Common myeloid progenitor, CD34-positive (primary cell): ENCODE measurements around the gene SLC6A6.

ENCODE experiments used
- CTCF ChIA-PET: fragments of 350-600 bp; sonication (Branson Sonifier 250); formaldehyde crosslinking; loops from one replicate; lab custom pipeline; 2021; ENCODE audit warnings: antibody characterized with exemption; lab: Charles Lee
- POLR2A ChIA-PET: fragments of 350-600 bp; sonication (Branson Sonifier 250); formaldehyde crosslinking; loops from one replicate; lab custom pipeline; 2021; ENCODE audit warnings: antibody characterized with exemption; lab: Charles Lee
- DNase-seq, 3 donors: peaks; one replicate each; pipeline versions ENCODE4 v3.0.0 to v3.0.0-alpha.2; 2013
- H3K27ac ChIP-seq, 2 experiments: 1 replicate in 1 of 2; 2 replicates in 1 of 2; pipeline ENCODE4 v1.7.0; 2013; ENCODE audit warnings: inconsistent platforms in 2 of 2, low read length in 2 of 2, mild to moderate bottlenecking in 2 of 2, low read depth in 1 of 2, moderate library complexity in 1 of 2; ENCODE audit not compliant: severe bottlenecking in 2 of 2, insufficient read depth in 1 of 2, poor library complexity in 1 of 2
- H3K27me3 ChIP-seq, 5 experiments: replicated peaks in 2 of 5; 1 replicate in 3 of 5; 2 replicates in 2 of 5; pipeline versions ENCODE4 v1.6.1 to v1.7.0; 2013; ENCODE audit warnings: low read length in 4 of 5, mild to moderate bottlenecking in 2 of 5, moderate library complexity in 2 of 5, inconsistent platforms in 1 of 5; ENCODE audit not compliant: insufficient read depth in 5 of 5, control insufficient read depth in 4 of 5
- H3K36me3 ChIP-seq, 4 experiments: 1 replicate in 2 of 4; 2 replicates in 2 of 4; pipeline versions ENCODE4 v1.6.1 to v1.7.0; 2013; ENCODE audit warnings: low read length in 3 of 4, control low read depth in 1 of 4, mild to moderate bottlenecking in 1 of 4; ENCODE audit not compliant: control insufficient read depth in 4 of 4, insufficient read depth in 4 of 4
- H3K4me1 ChIP-seq, 4 experiments: 1 replicate in 3 of 4; 2 replicates in 1 of 4; pipeline versions ENCODE4 v1.6.1 to v1.7.1; 2013; ENCODE audit warnings: low read length in 3 of 4, mild to moderate bottlenecking in 3 of 4, control low read depth in 1 of 4, inconsistent platforms in 1 of 4, moderate library complexity in 1 of 4; ENCODE audit not compliant: control insufficient read depth in 4 of 4, insufficient read depth in 4 of 4; ENCODE audit errors: control extremely low read depth in 1 of 4
- H3K4me3 ChIP-seq, 7 experiments: 1 replicate in 4 of 7; 2 replicates in 3 of 7; pipeline versions ENCODE4 v1.5.1 to v1.7.0; 2013; ENCODE audit warnings: mild to moderate bottlenecking in 7 of 7, low read length in 6 of 7, moderate library complexity in 6 of 7, inconsistent platforms in 2 of 7, low read depth in 2 of 7, control low read depth in 1 of 7; ENCODE audit not compliant: insufficient read depth in 4 of 7, control insufficient read depth in 1 of 7; ENCODE audit errors: extremely low read depth in 1 of 7
- H3K9me3 ChIP-seq, 5 experiments: 1 replicate in 4 of 5; 2 replicates in 1 of 5; pipeline versions ENCODE4 v1.6.1 to v1.7.1; 2013; ENCODE audit warnings: low read length in 4 of 5, mild to moderate bottlenecking in 2 of 5, inconsistent platforms in 1 of 5, low read depth in 1 of 5, moderate library complexity in 1 of 5; ENCODE audit not compliant: control insufficient read depth in 4 of 5, insufficient read depth in 2 of 5; ENCODE audit errors: control extremely low read depth in 1 of 5
- WGBS: methylation state at CpG from one replicate; pipeline ENCODE4 v1.1.5; 2013; ENCODE audit not compliant: insufficient coverage; 5-methylcytosine and 5-hydroxymethylcytosine counted together

The SLC6A6 gene

DNA sequence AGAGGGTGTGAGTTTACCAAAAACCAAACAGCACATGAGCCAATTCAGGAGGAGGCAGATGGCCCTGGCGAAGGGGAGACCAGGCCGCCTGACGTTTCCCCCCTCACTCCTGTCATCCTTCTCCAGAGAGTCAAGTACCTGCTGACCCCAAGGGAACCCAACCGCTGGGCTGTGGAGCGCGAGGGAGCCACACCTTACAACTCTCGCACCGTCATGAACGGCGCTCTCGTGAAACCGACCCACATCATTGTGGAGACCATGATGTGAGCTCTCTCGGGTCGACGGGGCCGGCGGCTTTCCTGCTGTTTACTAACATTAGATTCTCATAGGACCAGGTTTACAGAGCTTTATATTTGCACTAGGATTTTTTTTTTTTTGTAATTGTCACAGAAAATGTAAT is 82.3 kb downstream of the SLC6A6 start:
- Histone ChIP-seq H3K36me3 (peaks cover 16 to 93% (median 70%) of the 10 kb centered on the region in 4 experiments), H3K27ac (no peak overlapping the region), H3K9me3 (no peaks in the 10 kb centered on the region), H3K4me3 (no peak overlapping the region), H3K4me1 (no peaks in the 10 kb centered on the region), H3K27me3 (no peaks in the 10 kb centered on the region)
- DNase-seq = no peak
- ChIA-PET CTCF (interaction anchor here (1.0 to 2.0 kb wide), 3 partner anchors 9 to 28 kb away, joined by 3 to 8 read pairs (median 3); no protein-coding TSS in a partner anchor), POLR2A (no interaction called here)
- 94% methylated on average over 11 of the region's 17 CpGs for WGBS

DNA sequence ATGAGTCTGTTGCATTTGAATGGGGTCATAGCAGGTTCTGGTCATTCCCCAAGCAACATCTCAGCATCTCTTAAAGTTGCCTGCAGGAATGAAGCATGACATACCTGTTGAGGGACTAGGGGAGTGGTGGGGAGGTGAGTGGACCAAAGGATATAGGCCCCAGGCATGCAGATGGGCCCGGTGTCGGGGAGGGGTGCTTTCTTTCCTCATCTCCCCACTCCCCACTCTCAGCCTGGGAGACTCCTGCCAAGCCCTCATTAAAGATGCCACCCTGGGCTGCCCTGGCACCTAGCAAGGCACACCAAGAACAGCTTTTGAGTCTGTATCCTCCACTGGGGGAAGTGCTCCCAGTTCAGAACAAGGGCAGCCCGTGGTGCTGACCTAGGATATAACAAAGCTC is 83.6 kb downstream of the SLC6A6 start:
- CTCF ChIA-PET = no interaction called here
- Histone ChIP-seq H3K36me3 (peaks cover 12 to 82% (median 62%) of the 10 kb centered on the region in 4 experiments), H3K4me1 (no peaks in the 10 kb centered on the region), H3K27me3 (no peaks in the 10 kb centered on the region), H3K9me3 (no peaks in the 10 kb centered on the region), H3K27ac (no peak overlapping the region), H3K4me3 (no peak overlapping the region)
- no peak for DNase-seq
- WGBS = 100% methylated on average over 2 of the region's 3 CpGs
- POLR2A ChIA-PET = no interaction called here

DNA sequence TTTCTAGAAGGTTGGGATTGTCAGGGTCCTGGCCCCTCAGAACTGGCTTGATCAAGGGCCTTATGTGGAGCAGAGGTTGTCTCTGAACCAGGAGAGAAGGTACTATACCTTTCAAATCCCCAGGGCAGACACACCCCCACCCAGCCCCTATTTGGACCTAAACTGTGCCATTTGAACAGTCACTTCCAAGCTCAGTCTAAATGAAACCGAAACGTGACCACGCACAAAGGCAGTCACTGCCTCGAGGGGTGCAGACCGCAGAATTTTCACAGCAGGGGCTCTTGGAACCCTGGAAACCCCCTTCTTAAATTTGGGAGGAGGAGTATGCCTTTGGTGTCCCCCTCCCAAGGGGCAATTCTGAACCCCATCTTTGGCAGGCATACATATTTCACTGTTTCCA is 84.1 kb downstream of the SLC6A6 start:
- no peaks in the 10 kb centered on the region for H3K4me1 ChIP-seq
- ChIA-PET POLR2A (no interaction called here), CTCF (no interaction called here)
- 100% methylated on average over 1 of the region's 5 CpGs for WGBS
- H3K27ac ChIP-seq = no peak overlapping the region
- peaks cover 12 to 78% (median 60%) of the 10 kb centered on the region in 4 experiments for H3K36me3 ChIP-seq
- no peaks in the 10 kb centered on the region for H3K27me3 ChIP-seq
- H3K9me3 ChIP-seq = no peaks in the 10 kb centered on the region
- no peak for DNase-seq
- no peak overlapping the region for H3K4me3 ChIP-seq

DNA sequence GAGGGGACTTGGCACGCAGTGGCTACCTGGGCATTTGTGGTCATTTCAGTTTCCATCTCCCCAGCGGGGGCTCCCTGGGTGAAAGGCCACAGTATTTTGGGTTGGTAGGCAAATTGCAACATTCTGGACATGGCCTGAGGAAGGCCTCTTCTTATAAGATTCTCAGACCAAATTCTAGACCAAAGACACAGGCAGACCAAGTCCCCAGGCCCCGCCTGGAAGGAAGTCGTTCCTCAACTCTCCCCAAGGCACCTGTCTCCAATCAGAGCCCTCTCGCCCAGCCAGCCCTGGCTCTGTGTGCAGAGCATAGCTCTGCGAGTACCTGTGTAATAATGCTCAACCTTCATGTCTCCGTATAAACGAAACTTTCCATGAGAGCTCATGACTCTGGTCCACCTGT is 84.7 kb downstream of the SLC6A6 start:
- Histone ChIP-seq H3K4me1 (no peaks in the 10 kb centered on the region), H3K27ac (no peak overlapping the region), H3K36me3 (peaks cover 12 to 72% (median 57%) of the 10 kb centered on the region in 4 experiments), H3K27me3 (no peaks in the 10 kb centered on the region), H3K4me3 (no peak overlapping the region), H3K9me3 (no peaks in the 10 kb centered on the region)
- 99% methylated on average over 6 of the region's 8 CpGs for WGBS
- CTCF ChIA-PET = interaction anchor here (1.4 kb wide), 1 partner anchor 283 kb away, joined by 3 read pairs; no protein-coding TSS in a partner anchor
- POLR2A ChIA-PET = no interaction called here
- DNase-seq = no peak

DNA sequence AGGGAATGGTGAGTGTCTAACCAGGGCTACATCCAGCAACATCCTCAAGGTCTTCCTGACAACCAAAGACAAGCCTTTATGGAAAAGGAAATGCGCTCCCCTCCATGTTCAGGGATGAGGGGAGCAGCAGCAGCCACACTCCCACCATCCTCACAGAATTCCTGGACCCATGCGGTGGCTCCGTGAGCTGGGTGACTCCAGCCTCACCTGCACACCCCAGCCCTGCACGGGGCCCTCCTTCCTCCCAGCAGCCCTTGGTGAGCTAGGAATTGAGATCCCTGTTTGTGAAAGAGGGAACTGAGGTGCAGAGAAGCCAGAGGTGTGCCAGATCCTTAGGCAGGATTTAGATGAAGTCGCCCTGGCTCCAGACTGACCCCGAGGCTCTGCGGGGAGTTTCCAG is 85.4 kb downstream of the SLC6A6 start:
- POLR2A ChIA-PET = no interaction called here
- no peaks in the 10 kb centered on the region for H3K9me3 ChIP-seq
- no peak overlapping the region for H3K27ac ChIP-seq
- H3K4me3 ChIP-seq = no peak overlapping the region
- no peaks in the 10 kb centered on the region for H3K27me3 ChIP-seq
- no peaks in the 10 kb centered on the region for H3K4me1 ChIP-seq
- CTCF ChIA-PET = interaction anchor here (1.4 kb wide), 1 partner anchor 284 kb away, joined by 3 read pairs; no protein-coding TSS in a partner anchor
- no peak for DNase-seq
- 97% methylated on average over 6 of the region's 7 CpGs for WGBS
- peaks cover 12 to 65% (median 51%) of the 10 kb centered on the region in 4 experiments for H3K36me3 ChIP-seq

DNA sequence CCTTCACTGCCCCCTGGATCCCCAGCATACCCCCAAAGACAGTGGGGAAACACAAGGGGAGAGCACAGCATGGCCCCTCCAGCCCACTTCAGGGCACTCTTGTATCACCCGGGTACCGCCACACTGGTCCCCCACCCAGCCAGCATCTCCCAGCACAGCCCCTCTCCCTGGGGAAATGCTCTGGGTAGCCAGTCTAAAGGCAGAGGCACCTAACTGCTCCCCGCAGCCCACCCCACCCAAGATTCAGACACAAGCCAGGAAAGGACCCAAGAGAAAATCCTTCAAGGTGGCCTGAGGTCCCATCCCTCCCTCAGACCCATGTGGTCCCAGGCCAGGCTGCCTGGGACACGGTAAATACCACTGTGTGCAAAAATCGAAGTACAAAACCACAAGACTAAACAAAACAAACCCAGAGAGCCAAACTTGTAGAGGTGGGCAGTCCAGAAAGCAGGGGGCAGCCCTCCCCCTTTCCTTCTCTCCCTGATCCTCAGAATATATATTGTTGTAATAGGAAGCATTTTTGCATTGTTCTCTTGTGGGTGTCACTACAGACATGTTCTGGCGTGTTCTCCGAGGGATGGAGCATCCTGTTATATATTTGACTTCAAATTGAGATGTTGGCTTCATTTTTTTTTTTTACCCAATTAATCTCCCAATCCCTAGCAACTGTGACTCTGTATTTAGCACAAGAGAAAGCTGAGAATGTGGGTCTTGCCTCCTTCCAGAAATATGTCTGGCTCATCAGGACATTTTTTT is 86.1 kb downstream of the SLC6A6 start:
- H3K36me3 ChIP-seq = peaks cover 9 to 58% (median 46%) of the 10 kb centered on the region in 4 experiments
- H3K4me1 ChIP-seq = no peaks in the 10 kb centered on the region
- H3K27me3 ChIP-seq = no peaks in the 10 kb centered on the region
- no peak overlapping the region for H3K27ac ChIP-seq
- no peak overlapping the region for H3K4me3 ChIP-seq
- 100% methylated on average over 3 of the region's 7 CpGs for WGBS
- POLR2A ChIA-PET = no interaction called here
- H3K9me3 ChIP-seq = no peaks in the 10 kb centered on the region
- no peak for DNase-seq
- CTCF ChIA-PET = interaction anchor here (0.6 to 1.4 kb wide), 2 partner anchors 16 to 285 kb away, joined by 3 read pairs; no protein-coding TSS in a partner anchor

DNA sequence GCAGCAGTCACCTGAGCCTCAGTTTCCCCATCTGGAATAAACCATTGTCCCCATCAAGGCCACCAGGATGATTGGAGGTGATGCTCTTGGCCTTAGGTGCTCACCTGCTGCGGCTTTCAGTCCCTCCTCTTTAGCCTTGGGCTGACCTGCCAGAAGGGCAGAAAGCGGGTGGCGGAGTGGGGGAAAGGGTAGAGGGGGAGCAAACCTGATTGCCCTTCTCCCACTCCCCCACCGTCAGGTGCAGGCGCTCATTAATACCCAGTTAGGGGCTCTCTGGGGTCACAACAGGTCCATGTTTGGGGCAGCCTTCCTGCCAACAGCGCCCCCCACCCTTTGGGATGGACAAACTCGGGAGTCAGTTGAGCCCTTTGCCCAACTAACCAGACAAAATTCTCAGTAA is 87.2 kb downstream of the SLC6A6 start:
- ChIA-PET POLR2A (no interaction called here), CTCF (no interaction called here)
- WGBS = 94% methylated on average over 4 of the region's 7 CpGs
- DNase-seq = no peak
- Histone ChIP-seq H3K4me1 (no peaks in the 10 kb centered on the region), H3K36me3 (peaks cover 7 to 51% (median 39%) of the 10 kb centered on the region in 4 experiments), H3K27ac (no peak overlapping the region), H3K9me3 (no peaks in the 10 kb centered on the region), H3K27me3 (no peaks in the 10 kb centered on the region), H3K4me3 (no peak overlapping the region)
